AG10803 (cell line): Measurements from ENCODE around the gene FGF4.

ENCODE experiments used
- DNase-seq: peaks from one replicate; pipeline ENCODE4 v3.0.0; 2010; ENCODE audit warnings: low read depth
- H3K4me3 ChIP-seq: 2 replicates; pipeline ENCODE4 v1.5.1; 2011; ENCODE audit warnings: mild to moderate bottlenecking, low read length, control low read depth
- TF ChIP-seq, protein P1 (sequence below): conservative IDR thresholded peaks from 2 replicates; pipeline ENCODE4 v1.5.1; 2011; ENCODE audit warnings: mild to moderate bottlenecking, low read length, control low read depth, inconsistent platforms

Gene FGF4

DNA sequence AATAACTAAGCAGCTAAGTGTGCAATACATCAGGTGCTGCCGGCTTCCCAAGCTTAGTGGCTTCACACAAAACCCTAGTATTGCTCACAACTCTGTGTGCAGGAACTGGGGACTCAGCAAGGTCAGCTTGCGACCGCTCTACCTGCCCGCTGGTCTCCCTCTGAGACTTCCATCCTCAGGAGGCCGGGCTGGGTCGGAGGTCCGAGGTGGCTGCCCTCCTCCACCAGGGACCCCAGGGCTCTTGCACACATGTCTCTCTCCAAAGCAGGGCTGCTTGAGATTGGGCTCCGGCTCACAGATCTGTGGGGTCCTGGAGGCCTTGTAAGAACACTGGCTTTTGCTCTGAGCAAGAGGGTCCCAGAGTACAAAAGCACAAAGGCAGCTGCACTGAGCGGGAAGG, 45.9 kb downstream of the FGF4 start:
- no peak overlapping the region for H3K4me3 ChIP-seq
- no peak for DNase-seq
- TF ChIP-seq, protein P1, sequence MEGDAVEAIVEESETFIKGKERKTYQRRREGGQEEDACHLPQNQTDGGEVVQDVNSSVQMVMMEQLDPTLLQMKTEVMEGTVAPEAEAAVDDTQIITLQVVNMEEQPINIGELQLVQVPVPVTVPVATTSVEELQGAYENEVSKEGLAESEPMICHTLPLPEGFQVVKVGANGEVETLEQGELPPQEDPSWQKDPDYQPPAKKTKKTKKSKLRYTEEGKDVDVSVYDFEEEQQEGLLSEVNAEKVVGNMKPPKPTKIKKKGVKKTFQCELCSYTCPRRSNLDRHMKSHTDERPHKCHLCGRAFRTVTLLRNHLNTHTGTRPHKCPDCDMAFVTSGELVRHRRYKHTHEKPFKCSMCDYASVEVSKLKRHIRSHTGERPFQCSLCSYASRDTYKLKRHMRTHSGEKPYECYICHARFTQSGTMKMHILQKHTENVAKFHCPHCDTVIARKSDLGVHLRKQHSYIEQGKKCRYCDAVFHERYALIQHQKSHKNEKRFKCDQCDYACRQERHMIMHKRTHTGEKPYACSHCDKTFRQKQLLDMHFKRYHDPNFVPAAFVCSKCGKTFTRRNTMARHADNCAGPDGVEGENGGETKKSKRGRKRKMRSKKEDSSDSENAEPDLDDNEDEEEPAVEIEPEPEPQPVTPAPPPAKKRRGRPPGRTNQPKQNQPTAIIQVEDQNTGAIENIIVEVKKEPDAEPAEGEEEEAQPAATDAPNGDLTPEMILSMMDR = no peak

DNA sequence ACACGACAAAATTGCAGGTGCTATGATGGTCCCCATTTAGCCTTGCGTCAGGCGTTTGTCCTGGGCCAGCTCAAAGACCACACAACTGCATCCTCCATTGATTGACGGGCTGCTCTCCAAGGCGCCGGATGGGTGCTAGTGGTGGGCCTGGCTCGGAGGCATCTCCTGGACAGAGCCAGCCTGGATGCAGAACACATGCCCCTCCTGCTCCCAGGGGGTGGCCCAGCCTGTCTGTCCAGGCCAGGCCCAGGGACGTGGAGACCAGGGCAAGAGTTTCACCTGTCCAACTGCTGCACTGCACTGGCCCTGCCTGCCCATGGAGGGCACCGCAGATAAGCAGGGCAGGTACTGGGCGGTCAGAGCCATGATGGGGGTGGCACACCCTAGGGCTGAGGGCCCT, 47.9 kb downstream of the FGF4 start:
- TF ChIP-seq, protein P1 = no peak
- no peak for DNase-seq
- no peak overlapping the region for H3K4me3 ChIP-seq

DNA sequence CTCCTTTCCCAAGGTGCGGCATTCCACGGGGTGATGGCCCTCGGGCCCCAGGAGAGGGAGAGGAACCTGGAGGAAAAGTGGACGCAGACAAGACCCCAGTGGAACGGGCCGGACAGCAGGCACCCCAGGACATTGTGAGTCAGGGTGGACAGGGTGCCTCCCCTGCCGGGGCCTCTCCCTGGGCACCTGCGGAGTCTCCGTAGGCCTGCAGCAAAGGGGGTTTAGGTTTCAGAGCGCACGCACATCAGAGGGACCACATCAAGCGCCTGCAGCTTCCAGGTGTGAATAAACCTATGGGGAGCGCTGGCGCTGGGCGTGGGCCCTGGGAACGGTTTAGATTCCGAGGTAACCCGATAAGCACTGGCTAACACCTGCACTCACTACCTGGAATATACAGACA, 48.7 kb downstream of the FGF4 start:
- TF ChIP-seq, protein P1 = no peak
- DNase-seq = no peak
- H3K4me3 ChIP-seq = no peak overlapping the region

DNA sequence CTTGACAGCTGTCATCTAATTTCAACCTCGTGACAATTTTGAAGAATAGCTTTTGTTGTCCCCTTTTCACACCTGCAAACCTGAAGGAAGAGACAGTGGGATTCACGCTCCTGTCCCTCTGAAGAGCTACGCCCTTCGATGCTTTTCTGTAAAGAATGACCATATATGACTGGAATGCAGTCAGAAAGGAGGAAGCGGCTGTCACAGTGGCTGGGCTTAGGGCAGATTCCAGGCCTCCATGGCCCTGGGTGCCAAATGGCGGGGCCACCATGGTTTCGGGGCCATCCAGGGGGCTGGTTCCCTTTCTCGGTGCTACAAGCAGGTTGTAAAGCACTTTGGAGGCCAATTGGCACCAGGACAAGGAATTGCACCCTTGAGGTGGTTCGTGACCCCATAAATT, 49.1 kb downstream of the FGF4 start:
- TF ChIP-seq, protein P1 = no peak
- H3K4me3 ChIP-seq = no peak overlapping the region
- DNase-seq = no peak

DNA sequence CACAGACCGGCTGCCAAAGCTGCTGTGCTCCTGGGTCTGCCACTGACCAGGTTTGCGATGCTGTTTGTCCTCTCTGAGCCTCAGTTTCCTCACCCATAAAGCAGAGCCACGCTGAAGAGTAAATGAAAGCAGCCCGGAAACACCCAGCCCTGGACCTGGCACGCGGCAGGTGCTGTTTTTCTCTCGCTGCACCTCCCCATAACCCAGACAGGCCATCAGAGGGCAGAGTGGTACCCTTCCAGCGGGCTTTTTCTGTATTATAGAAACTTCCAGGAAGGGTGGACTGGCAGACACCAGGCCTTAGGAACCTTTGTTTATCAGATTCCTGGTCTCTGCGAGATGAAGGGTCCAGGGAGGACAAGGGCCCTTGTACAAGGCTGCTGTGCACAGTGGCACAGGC, 53.4 kb downstream of the FGF4 start:
- H3K4me3 ChIP-seq = no peak overlapping the region
- no peak for DNase-seq
- TF ChIP-seq, protein P1 = no peak

DNA sequence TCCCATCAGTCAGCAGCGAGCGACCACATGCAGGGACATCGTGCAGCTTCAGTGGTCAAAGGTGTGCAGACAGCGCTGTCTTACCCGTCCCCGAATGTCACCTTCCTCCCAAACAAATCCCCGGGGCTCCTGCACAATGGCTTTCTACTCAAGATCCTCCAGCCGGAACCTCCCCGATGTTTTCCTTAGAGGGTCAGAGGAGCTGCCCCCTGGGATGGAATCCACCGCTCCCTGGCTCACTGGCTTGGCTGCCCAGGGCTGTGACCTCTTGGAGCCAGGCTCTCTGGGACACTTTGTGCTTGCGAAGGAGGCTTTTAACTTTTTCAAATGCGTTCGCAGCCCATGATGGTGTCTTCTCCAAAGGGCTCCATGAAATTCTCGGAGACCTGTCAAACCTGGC, 54.0 kb downstream of the FGF4 start:
- TF ChIP-seq, protein P1 = no peak
- H3K4me3 ChIP-seq = no peak overlapping the region

More for the DNA sequence above, 54.0 kb downstream of the FGF4 start:
- no peak for DNase-seq
